Right lobe of liver (tissue), 6 donors: ENCODE results near the gene REN. TPM values are rescaled to one million over a fixed set of nuclear protein-coding genes. Genes with fewer than 3 reads are reported as not detected.
A peak's percentile ranks its signal among the peaks of the same experiment; 100 is the strongest.

Source experiments
- ATAC-seq, 4 donors: fragments of 200-7000 bp; cut with Tn5 transposase; one replicate each; pipeline ENCODE4 v1.9.1; 2020; ENCODE audit warnings: mild to moderate bottlenecking in 4 of 4, moderate library complexity in 4 of 4
- DNase-seq, 3 donors: peaks; one replicate each; pipeline ENCODE4 v3.0.0-alpha.2; 2020
- H3K27ac ChIP-seq, 3 donors: fragments of 200-600 bp; one replicate each; pipeline ENCODE4 v1.8.0; 2022
- H3K27me3 ChIP-seq, 2 donors: fragments of 200-600 bp; one replicate each; pipeline ENCODE4 v1.8.0; 2022
- H3K36me3 ChIP-seq, 4 donors: fragments of 200-600 bp; sonication (generic) in 1 of 4; one replicate each; pipeline versions ENCODE4 v1.5.1 to v1.8.0; 2017 to 2022; ENCODE audit warnings: control low read depth in 1 of 4
- H3K4me1 ChIP-seq, 4 donors: fragments of 200-600 bp; sonication (generic) in 1 of 4; one replicate each; pipeline versions ENCODE4 v1.5.1 to v1.8.0; 2017 to 2022; ENCODE audit warnings: control low read depth in 1 of 4
- H3K4me3 ChIP-seq, 3 donors: fragments of 200-600 bp; one replicate each; pipeline ENCODE4 v1.8.0; 2022
- H3K9me3 ChIP-seq, 4 donors: fragments of 200-600 bp; sonication (generic) in 1 of 4; one replicate each; pipeline versions ENCODE4 v1.5.1 to v1.8.0; 2017 to 2022; ENCODE audit warnings: control low read depth in 1 of 4
- POLR2A ChIP-seq: fragments of 450-650 bp; IDR thresholded peaks from one replicate; pipeline ENCODE4 v1.6.1; 2017; ENCODE audit warnings: antibody characterized with exemption, mild to moderate bottlenecking
- WGBS: methylation state at CpG from one replicate; pipeline ENCODE4 v1.1.6; 2018; ENCODE audit warnings: low coverage, low lambda C conversion rate; ENCODE audit not compliant: insufficient coverage; ENCODE audit errors: missing lambda C conversion rate; 5-methylcytosine and 5-hydroxymethylcytosine counted together
- intact Hi-C, 2 donors: fragments of 100-400 bp; cut with DNase I; formaldehyde crosslinking; loops; one replicate each; pipeline versions ENCODE4 v1.11.2 to v1.14.1; 2022
- total RNA-seq, 6 experiments: library from RNA; depleted of rRNA in 2 of 6; stranded (reverse); fragments of >200 nt in 2 of 6; fragmentation: NEBNext Ultra II Directional in 3 of 6; extraction: Animal tissue kit (Norgen Biotek cat#: 25700) in 3 of 6; gene quantifications; one replicate each; pipeline versions ENCODE4 v1.1.0 to v1.2.4, GENCODE V29; 2016 to 2023
- TF ChIP-seq, protein P1 (sequence below), 4 donors: fragments of 200-600 bp in 3 of 4; fragments of 450-650 bp in 1 of 4; IDR thresholded peaks; one replicate each; pipeline versions ENCODE4 v1.5.1 to v1.8.0; 2016 to 2022; ENCODE audit warnings: antibody characterized with exemption in 4 of 4, mild to moderate bottlenecking in 2 of 4
- donor health status: DM: no; HTN: yes; CAD: no.
- donor health status: DM: no; HTN: no; CAD: no.
- donor health status: DM: no; HTN: no; CAD: no.
- donor health status: DM: no; HTN: yes; CAD: no.
- donor health status: DM: no; HTN: yes; CAD: no.

The REN gene
- total RNA-seq, 6 experiments from 2014 or later = 0.25 to 0.44 (median 0.27) TPM; not detected in 1

DNA sequence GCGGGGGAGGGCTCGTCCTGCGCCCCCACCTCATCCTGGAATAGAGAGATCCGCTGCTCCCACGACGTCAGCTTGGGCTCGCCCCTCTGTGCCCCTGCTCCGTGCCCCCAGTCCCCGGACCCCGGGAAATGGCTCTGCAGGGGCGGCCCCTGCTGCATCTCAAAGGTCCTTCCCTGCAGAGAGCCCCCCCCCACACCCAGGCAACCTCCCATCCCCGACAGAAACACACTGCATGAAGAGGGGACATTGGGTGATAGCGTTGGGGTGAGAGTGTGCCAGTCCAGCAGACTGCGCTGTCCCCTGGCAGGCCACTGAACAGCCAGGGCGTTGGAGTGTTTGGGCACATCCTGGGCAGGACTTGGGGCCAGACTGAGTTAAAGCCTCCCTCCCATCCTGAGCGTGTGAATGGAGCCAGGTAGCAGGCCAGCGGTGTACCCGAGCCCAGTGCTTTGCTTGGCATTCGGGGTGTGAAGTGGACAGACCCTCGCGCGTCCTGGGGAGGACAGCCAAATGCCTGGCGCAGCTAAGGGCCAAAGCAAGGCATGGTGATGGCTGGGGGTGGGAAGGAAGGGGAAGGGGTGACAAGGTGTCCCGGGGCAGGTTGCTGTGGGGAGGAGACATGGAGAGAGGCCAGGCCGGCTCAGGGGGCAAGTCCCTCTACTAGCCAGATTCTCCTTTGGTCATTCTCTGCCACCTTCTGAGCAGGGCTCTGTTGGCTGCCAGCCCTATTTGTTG, 13.7 kb downstream of the REN start:
- peak overlapping the region in 2 of 3 donors; percentile 44 to 86 for H3K27ac ChIP-seq
- DNase-seq (peak; percentile 39 to 76 (median 73)), ATAC-seq (peak; percentile 44 to 52 (median 49))
- no peaks in the 10 kb centered on the region for H3K27me3 ChIP-seq
- no peaks in the 10 kb centered on the region for H3K9me3 ChIP-seq
- intact Hi-C loops = loop anchor here in 1 of 2 donors (10.0 kb wide), 1 partner anchor 288 kb away; the partner anchor contains the start of gene SNRPE
- no peaks in the 10 kb centered on the region for H3K36me3 ChIP-seq
- H3K4me3 ChIP-seq = peak overlapping the region; percentile 70 to 98 (median 87)
- 30% methylated on average over 9 of the region's 25 CpGs for WGBS
- TF ChIP-seq, protein P1, sequence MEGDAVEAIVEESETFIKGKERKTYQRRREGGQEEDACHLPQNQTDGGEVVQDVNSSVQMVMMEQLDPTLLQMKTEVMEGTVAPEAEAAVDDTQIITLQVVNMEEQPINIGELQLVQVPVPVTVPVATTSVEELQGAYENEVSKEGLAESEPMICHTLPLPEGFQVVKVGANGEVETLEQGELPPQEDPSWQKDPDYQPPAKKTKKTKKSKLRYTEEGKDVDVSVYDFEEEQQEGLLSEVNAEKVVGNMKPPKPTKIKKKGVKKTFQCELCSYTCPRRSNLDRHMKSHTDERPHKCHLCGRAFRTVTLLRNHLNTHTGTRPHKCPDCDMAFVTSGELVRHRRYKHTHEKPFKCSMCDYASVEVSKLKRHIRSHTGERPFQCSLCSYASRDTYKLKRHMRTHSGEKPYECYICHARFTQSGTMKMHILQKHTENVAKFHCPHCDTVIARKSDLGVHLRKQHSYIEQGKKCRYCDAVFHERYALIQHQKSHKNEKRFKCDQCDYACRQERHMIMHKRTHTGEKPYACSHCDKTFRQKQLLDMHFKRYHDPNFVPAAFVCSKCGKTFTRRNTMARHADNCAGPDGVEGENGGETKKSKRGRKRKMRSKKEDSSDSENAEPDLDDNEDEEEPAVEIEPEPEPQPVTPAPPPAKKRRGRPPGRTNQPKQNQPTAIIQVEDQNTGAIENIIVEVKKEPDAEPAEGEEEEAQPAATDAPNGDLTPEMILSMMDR (IDR thresholded peaks at IDR 0.05) = no peak
- no peak for TF ChIP-seq POLR2A
- peaks cover 0 to 13% (median 3%) of the 10 kb centered on the region in 4 donors for H3K4me1 ChIP-seq

DNA sequence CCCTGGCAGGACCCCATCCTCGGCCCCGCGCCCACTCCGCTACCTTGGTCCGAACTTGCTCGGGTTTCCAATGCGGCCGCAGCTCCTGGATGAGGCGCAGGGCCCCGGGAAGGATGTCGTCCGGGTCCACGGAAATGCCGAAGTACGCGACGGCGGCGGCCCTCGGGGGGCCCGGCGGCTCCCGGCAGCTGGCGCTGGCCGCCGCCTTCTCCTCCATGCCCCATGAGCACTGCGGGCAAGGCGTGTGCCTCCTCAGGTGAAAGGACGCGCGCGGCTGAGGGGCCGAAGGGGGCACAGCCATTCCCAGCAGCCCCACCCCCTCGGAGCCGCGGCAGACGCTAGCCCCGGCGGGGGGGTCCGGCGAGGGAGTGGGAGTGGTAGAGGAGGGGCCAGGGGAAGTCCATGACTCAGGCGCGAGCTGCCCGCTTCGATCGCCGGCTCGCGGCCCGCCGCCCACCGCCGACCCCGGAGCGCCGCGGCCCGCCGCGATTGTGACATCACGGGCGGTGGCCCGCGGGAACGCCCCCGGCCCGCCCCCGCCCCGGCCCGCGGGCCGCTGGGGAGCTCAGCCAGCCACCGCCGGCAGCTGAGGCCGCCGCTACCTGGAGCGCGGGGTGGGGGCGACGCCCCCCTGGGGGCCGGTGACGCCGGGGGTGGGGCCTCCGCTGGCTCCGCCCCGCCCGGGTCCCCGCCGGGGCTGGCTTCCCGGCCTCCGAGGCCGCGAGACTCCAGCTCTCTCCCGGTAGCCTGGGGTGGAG, 14.4 kb downstream of the REN start, which contains the start of gene ETNK2:
Gene ETNK2 (minus strand): TSS at position 493 of the 758 bp plus-strand sequence. CDS start 192 bp downstream, at position 301.
- Histone ChIP-seq H3K4me3 (peak within 1 kb of the TSS; percentile 70 to 98 (median 87)), H3K36me3 (no peaks in the 10 kb centered on the region), H3K4me1 (peaks cover 0 to 18% (median 3%) of the 10 kb centered on the region in 4 donors), H3K9me3 (no peaks in the 10 kb centered on the region), H3K27ac (peak within 1 kb of the TSS in 2 of 3 donors; percentile 86 to 89), H3K27me3 (no peaks in the 10 kb centered on the region)
- 0% methylated on average over 12 of the region's 94 CpGs for WGBS
- intact Hi-C loops = loop anchor here in 1 of 2 donors (10.0 kb wide), 1 partner anchor 287 kb away; the partner anchor contains the start of gene SNRPE
- TF ChIP-seq POLR2A = peak; percentile 34
- TF ChIP-seq, protein P1 (IDR thresholded peaks at IDR 0.05) = no peak
- peak; percentile 58 to 90 (median 87) for DNase-seq
- ATAC-seq = peak; percentile 54 to 72 (median 61)

DNA sequence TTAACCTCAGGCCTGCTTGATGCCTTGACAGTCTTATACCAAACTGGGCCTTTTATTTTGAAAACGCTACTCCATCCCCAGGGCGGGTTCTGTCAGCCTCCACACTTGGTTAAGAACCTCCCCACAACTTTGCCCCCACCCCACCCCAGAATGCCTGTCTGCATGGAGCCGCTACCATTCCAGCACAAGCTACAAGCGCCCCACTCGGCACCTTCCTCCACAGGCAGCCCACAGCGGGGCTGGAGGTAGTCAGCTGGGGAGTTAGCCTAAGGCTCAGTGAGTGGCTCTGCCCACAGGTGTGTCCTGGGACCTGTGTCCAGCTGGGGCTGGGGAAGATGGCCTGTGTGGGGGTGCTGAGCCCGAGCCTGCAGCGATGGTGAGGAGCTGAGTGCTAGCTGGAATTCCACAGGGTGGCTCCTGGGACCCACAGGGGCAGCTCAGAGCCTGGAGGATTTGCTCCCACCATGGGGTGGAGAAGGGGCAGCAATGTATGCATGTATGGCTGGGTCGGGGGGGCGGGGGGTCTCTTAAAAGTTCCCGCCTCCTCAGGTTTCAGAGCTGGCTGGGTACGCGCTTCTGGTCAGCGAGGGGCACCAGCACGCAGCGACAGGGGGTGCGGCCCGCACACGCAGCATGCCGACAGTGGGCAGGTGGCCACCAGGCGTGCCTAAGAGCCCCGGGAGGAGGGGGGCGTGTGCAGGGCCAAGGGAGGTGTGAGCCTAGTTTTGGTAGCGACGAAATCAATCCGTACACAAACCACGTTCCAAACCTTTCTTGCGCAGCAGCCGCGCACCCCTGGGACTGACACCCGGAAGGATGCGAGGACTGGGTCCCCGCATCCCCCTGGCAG, 15.2 kb downstream of the REN start:
- peak; percentile 51 to 83 (median 77) for DNase-seq
- Histone ChIP-seq H3K4me3 (peak overlapping the region; percentile 70 to 98 (median 87)), H3K27me3 (no peaks in the 10 kb centered on the region), H3K4me1 (peaks cover 0 to 25% (median 6%) of the 10 kb centered on the region in 4 donors), H3K27ac (peak overlapping the region in 2 of 3 donors; percentile 86 to 89), H3K36me3 (peaks cover 0 to 5% (median 1%) of the 10 kb centered on the region in 4 donors), H3K9me3 (no peaks in the 10 kb centered on the region)
- ATAC-seq = peak; percentile 29 to 50 (median 43)
- intact Hi-C loops = loop anchor here in 1 of 2 donors (10.0 kb wide), 1 partner anchor 286 kb away; the partner anchor contains the start of gene SNRPE
- WGBS = 23% methylated on average over 13 of the region's 33 CpGs
- TF ChIP-seq POLR2A = no peak
- TF ChIP-seq, protein P1 (IDR thresholded peaks at IDR 0.05) = no peak
